Liver (tissue), 9 donors: Measurements from ENCODE around the gene VCP. TPM values are rescaled to one million over a fixed set of nuclear protein-coding genes. Genes with fewer than 3 reads are reported as not detected.

Source experiments
- DNase-seq: peaks from one replicate; pipeline ENCODE4 v3.0.0-alpha.2; 2017; ENCODE audit warnings: low spot score
- H3K27ac ChIP-seq, 2 donors: one replicate each; pipeline ENCODE4 v1.7.0; 2013; ENCODE audit warnings: inconsistent platforms in 2 of 2, low read length in 2 of 2, control low read depth in 1 of 2, low read depth in 1 of 2, mild to moderate bottlenecking in 1 of 2
- H3K27me3 ChIP-seq, 4 donors: one replicate each; pipeline versions ENCODE4 v1.6.1 to v1.7.0; 2013; ENCODE audit warnings: low read length in 3 of 4, inconsistent platforms in 1 of 4, mild to moderate bottlenecking in 1 of 4, moderate library complexity in 1 of 4; ENCODE audit not compliant: control insufficient read depth in 4 of 4, insufficient read depth in 4 of 4
- H3K36me3 ChIP-seq, 4 donors: one replicate each; pipeline versions ENCODE4 v1.6.1 to v1.7.0; 2013; ENCODE audit warnings: low read length in 3 of 4, mild to moderate bottlenecking in 3 of 4, low read depth in 1 of 4, moderate library complexity in 1 of 4; ENCODE audit not compliant: control insufficient read depth in 4 of 4, insufficient read depth in 3 of 4
- H3K4me1 ChIP-seq, 4 donors: one replicate each; pipeline versions ENCODE4 v1.6.1 to v1.7.0; 2013; ENCODE audit warnings: low read length in 3 of 4, mild to moderate bottlenecking in 3 of 4, moderate library complexity in 1 of 4; ENCODE audit not compliant: control insufficient read depth in 4 of 4, insufficient read depth in 4 of 4
- H3K4me3 ChIP-seq, 3 donors: one replicate each; pipeline versions ENCODE4 v1.6.1 to v1.7.0; 2013; ENCODE audit warnings: low read length in 3 of 3, control low read depth in 1 of 3, low read depth in 1 of 3, mild to moderate bottlenecking in 1 of 3
- H3K9ac ChIP-seq, 2 donors: one replicate each; pipeline ENCODE4 v1.7.0; 2013; ENCODE audit warnings: low read length in 2 of 2, mild to moderate bottlenecking in 2 of 2, moderate library complexity in 2 of 2, control low read depth in 1 of 2, low read depth in 1 of 2
- H3K9me3 ChIP-seq, 4 donors: one replicate each; pipeline versions ENCODE4 v1.6.1 to v1.7.0; 2013; ENCODE audit warnings: low read length in 3 of 4; ENCODE audit not compliant: control insufficient read depth in 4 of 4
- EGR1 ChIP-seq, 2 donors: IDR thresholded peaks; 2 replicates each; pipeline ENCODE4 v1.6.1; 2016 to 2018; ENCODE audit warnings: antibody characterized with exemption in 2 of 2, low read depth in 2 of 2
- FOXA1 ChIP-seq: IDR thresholded peaks from 2 replicates; pipeline ENCODE4 v1.6.1; 2016; ENCODE audit warnings: antibody characterized with exemption
- FOXA2 ChIP-seq: IDR thresholded peaks from 2 replicates; pipeline ENCODE4 v1.6.1; 2016; ENCODE audit warnings: antibody characterized with exemption
- GABPA ChIP-seq, 2 donors: IDR thresholded peaks in 1 of 2; conservative IDR thresholded peaks in 1 of 2; 2 replicates each; pipeline ENCODE4 v1.6.1; 2016; ENCODE audit warnings: antibody characterized with exemption in 2 of 2, mild to moderate bottlenecking in 1 of 2, moderate library complexity in 1 of 2
- HNF4A ChIP-seq, 2 donors: conservative IDR thresholded peaks; 2 replicates each; pipeline ENCODE4 v1.6.1; 2016; ENCODE audit warnings: antibody characterized with exemption in 2 of 2, mild to moderate bottlenecking in 2 of 2
- HNF4G ChIP-seq: IDR thresholded peaks from 2 replicates; pipeline ENCODE4 v1.6.1; 2016; ENCODE audit warnings: antibody characterized with exemption
- JUND ChIP-seq, 2 donors: IDR thresholded peaks; 2 replicates each; pipeline ENCODE4 v1.6.1; 2016; ENCODE audit warnings: antibody characterized with exemption in 2 of 2
- RAD21 ChIP-seq, 2 donors: IDR thresholded peaks; 2 replicates each; pipeline ENCODE4 v1.6.1; 2016; ENCODE audit warnings: antibody characterized with exemption in 2 of 2, mild to moderate bottlenecking in 2 of 2
- RXRA ChIP-seq, 2 donors: IDR thresholded peaks; 2 replicates each; pipeline ENCODE4 v1.6.1; 2017 to 2018; ENCODE audit warnings: antibody characterized with exemption in 2 of 2, mild to moderate bottlenecking in 1 of 2
- SP1 ChIP-seq: IDR thresholded peaks from 2 replicates; pipeline ENCODE4 v1.6.1; 2018; ENCODE audit warnings: antibody characterized with exemption, mild to moderate bottlenecking
- TAF1 ChIP-seq: conservative IDR thresholded peaks from 2 replicates; pipeline ENCODE4 v1.6.1; 2016; ENCODE audit warnings: antibody characterized with exemption, mild to moderate bottlenecking
- ZBTB33 ChIP-seq: IDR thresholded peaks from 2 replicates; pipeline ENCODE4 v1.6.1; 2016; ENCODE audit warnings: antibody characterized with exemption
- WGBS: extraction: QIAGEN DNeasy Blood & Tissue Kit; methylation state at CpG from one replicate; pipeline ENCODE4 v1.1.7; 2013; 5-methylcytosine and 5-hydroxymethylcytosine counted together
- polyA plus RNA-seq, 2 donors: library from polyadenylated mRNA; stranded (reverse) in 1 of 2; unstranded in 1 of 2; fragments of 200-250 nt in 1 of 2; fragments of >200 nt in 1 of 2; fragmentation: Nextera tagmentation in 1 of 2; extraction: Ambion mirVana in 1 of 2; gene quantifications; one replicate each; pipeline versions ENCODE4 v1.2.1 to v1.2.3, GENCODE V29; 2013 to 2015
- total RNA-seq, 2 donors: library from RNA; depleted of rRNA; stranded (reverse); fragments of >200 nt; gene quantifications; one replicate each; pipeline ENCODE4 v1.2.3, GENCODE V29; 2014
- TF ChIP-seq, protein P1 (sequence below): fragments of 150-350 bp; IDR thresholded peaks from 2 replicates; pipeline ENCODE4 v1.5.1; 2017; ENCODE audit warnings: improper control_type of control experiment, low read depth, low read length; ENCODE audit not compliant: missing input control
- TF ChIP-seq, protein P2 (sequence below): IDR thresholded peaks from 2 replicates; pipeline ENCODE4 v1.6.1; 2016; ENCODE audit warnings: antibody characterized with exemption
- donor health status: healthy.
- donor health status: healthy.
- donor health status: healthy.
- donor health status: healthy.
- donor health status: healthy.

VCP gene
- total and polyA plus RNA-seq, 4 donors = 57.6 to 248 (median 153) TPM

- 97% methylated on average over 17 of the region's 17 CpGs for WGBS
- Histone ChIP-seq H3K4me3 (no peak overlapping the region), H3K36me3 (peaks cover 11 to 69% (median 35%) of the 10 kb centered on the region in 4 donors)
Measured at GRCh38 chr9:35091536-35091935, 19.1 kb upstream of the VCP start.

DNA sequence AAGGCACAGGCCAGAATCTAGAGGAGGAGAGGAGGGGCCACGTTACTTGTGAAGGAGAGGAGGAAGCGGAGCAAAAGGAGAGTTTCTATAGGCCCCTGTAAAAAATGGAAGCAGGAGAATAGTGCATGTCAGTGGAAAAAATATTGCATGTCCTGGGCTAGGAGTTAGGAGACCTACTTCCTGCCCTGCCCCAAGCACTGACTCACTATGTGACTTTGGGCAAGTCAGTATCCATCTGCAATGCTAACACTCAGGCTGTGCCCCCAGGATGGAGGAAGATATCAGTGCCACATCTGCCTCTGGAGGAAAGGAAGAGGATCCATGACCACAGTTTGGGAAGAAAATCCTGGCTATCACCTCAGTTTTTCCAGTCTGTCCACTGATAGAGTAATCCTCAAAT is 17.0 kb upstream of the VCP start:
- H3K27ac ChIP-seq = no peak overlapping the region
- H3K27me3 ChIP-seq = no peaks in the 10 kb centered on the region
- no peaks in the 10 kb centered on the region for H3K9me3 ChIP-seq
- TF ChIP-seq EGR1 (IDR thresholded peaks at IDR 0.05; ENCODE audit: low read depth in 2 of 2) = no peak
- TF ChIP-seq HNF4A (conservative IDR thresholded peaks at IDR 0.05) = no peak
- no peak for TF ChIP-seq TAF1
- TF ChIP-seq RAD21 (IDR thresholded peaks at IDR 0.05) = no peak
- no peak for TF ChIP-seq JUND (IDR thresholded peaks at IDR 0.05)
- TF ChIP-seq, protein P1, sequence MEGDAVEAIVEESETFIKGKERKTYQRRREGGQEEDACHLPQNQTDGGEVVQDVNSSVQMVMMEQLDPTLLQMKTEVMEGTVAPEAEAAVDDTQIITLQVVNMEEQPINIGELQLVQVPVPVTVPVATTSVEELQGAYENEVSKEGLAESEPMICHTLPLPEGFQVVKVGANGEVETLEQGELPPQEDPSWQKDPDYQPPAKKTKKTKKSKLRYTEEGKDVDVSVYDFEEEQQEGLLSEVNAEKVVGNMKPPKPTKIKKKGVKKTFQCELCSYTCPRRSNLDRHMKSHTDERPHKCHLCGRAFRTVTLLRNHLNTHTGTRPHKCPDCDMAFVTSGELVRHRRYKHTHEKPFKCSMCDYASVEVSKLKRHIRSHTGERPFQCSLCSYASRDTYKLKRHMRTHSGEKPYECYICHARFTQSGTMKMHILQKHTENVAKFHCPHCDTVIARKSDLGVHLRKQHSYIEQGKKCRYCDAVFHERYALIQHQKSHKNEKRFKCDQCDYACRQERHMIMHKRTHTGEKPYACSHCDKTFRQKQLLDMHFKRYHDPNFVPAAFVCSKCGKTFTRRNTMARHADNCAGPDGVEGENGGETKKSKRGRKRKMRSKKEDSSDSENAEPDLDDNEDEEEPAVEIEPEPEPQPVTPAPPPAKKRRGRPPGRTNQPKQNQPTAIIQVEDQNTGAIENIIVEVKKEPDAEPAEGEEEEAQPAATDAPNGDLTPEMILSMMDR = no peak
- TF ChIP-seq FOXA1 = no peak
- no peak for TF ChIP-seq FOXA2
- TF ChIP-seq GABPA (IDR thresholded peaks at IDR 0.05 in 1 of 2, conservative IDR thresholded peaks at IDR 0.05 in 1 of 2) = no peak
- no peak for TF ChIP-seq RXRA (IDR thresholded peaks at IDR 0.05)
- no peak for TF ChIP-seq SP1
- H3K4me3 ChIP-seq = no peak overlapping the region
- no peaks in the 10 kb centered on the region for H3K4me1 ChIP-seq
- no peak for DNase-seq
- peaks cover 11 to 69% (median 35%) of the 10 kb centered on the region in 4 donors for H3K36me3 ChIP-seq
- no peak overlapping the region for H3K9ac ChIP-seq
- WGBS = 94% methylated on average over 2 of the region's 2 CpGs

More at GRCh38 chr9:35091536-35091935, 19.1 kb upstream of the VCP start:
- Histone ChIP-seq H3K27ac (no peak overlapping the region), H3K27me3 (no peaks in the 10 kb centered on the region), H3K9ac (no peak overlapping the region), H3K4me1 (peaks cover under 1 to 10% (median 6%) of the 10 kb centered on the region in 4 donors), H3K9me3 (no peaks in the 10 kb centered on the region)
- DNase-seq = no peak
- TF ChIP-seq FOXA2 (no peak), RXRA (IDR thresholded peaks at IDR 0.05) (no peak), HNF4A (conservative IDR thresholded peaks at IDR 0.05) (no peak), TAF1 (no peak), EGR1 (IDR thresholded peaks at IDR 0.05; ENCODE audit: low read depth in 2 of 2) (no peak), HNF4G (no peak), JUND (IDR thresholded peaks at IDR 0.05) (no peak), RAD21 (IDR thresholded peaks at IDR 0.05) (no peak), FOXA1 (no peak)
- TF ChIP-seq, protein P2, sequence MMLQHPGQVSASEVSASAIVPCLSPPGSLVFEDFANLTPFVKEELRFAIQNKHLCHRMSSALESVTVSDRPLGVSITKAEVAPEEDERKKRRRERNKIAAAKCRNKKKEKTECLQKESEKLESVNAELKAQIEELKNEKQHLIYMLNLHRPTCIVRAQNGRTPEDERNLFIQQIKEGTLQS = no peak

- Histone ChIP-seq H3K27me3 (no peaks in the 10 kb centered on the region), H3K9me3 (no peaks in the 10 kb centered on the region), H3K4me3 (no peak overlapping the region), H3K36me3 (peaks cover 2 to 28% (median 15%) of the 10 kb centered on the region in 4 donors), H3K4me1 (peaks cover 0 to 5% (median 3%) of the 10 kb centered on the region in 4 donors), H3K27ac (no peak overlapping the region), H3K9ac (no peak overlapping the region)
- TF ChIP-seq SP1 = no peak
- TF ChIP-seq RXRA (IDR thresholded peaks at IDR 0.05) = no peak
- TF ChIP-seq FOXA2 = no peak
- TF ChIP-seq TAF1 = no peak
- TF ChIP-seq ZBTB33 = no peak
- no peak for DNase-seq
- WGBS = 84% methylated on average over 2 of the region's 2 CpGs
Measured at GRCh38 chr9:35085078-35085477, 12.7 kb upstream of the VCP start.
